Left cardiac atrium (tissue), 4 donors: ENCODE measurements around the gene COMMD7. TPM values are rescaled to one million over a fixed set of nuclear protein-coding genes. Genes with fewer than 3 reads are reported as not detected.

Experiments
- ATAC-seq, 2 donors: fragments of 200-7000 bp; cut with Tn5 transposase; one replicate each; pipeline ENCODE4 v1.9.1; 2020; ENCODE audit warnings: mild to moderate bottlenecking in 2 of 2, moderate library complexity in 2 of 2
- DNase-seq: peaks from one replicate; pipeline ENCODE4 v3.0.0-alpha.2; 2020
- intact Hi-C, 2 donors: fragments of 100-400 bp; cut with DNase I; formaldehyde crosslinking; loops; one replicate each; pipeline versions ENCODE4 v1.14.1 to v1.15.1; 2022 to 2023
- total RNA-seq, 2 donors: library from RNA; stranded (reverse); fragmentation: NEBNext Ultra II Directional; extraction: Animal tissue kit (Norgen Biotek cat#: 25700); gene quantifications; one replicate each; pipeline ENCODE4 v1.2.1, GENCODE V29; 2021
- donor health status: DM: no; HTN: yes; CAD: no.
- donor health status: DM: no; HTN: yes; CAD: no; lungs with severe emphysema.
- donor health status: DM: yes; HTN: yes; CAD: no.
- donor health status: Dilated cardiomyopathy.

Gene COMMD7
- total RNA-seq, 2 donors from 2014 or later: 38.1 to 38.9 TPM

DNA sequence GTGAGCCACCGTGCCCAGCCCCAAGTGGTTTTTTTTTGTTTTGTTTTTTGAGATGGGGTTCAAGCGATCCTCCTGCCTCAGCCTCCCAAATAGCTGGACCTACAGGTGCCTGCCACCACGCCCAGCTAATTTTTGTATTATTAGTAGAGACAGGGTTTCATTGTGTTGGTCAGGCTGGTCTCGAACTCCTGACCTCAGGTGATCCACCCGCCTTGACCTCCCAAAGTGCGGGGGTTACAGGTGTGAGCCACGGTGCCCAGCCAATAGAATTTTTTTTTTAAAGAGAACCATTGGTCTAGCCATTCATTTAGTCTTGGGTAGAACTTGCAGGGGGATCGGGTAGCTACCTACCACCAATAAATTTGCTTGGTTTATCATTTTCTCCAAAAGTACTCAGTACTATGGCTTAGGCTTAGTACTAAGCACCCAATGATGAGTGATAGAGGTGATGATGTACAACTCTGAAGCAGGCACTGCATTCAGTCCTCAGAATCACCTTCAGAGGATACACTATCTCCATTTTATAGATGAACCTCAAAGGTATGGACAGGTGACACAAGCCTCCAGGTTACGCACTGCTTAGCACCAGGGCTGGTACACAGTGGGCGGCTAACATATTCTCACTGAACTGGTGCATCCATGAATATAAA is 56.6 kb downstream of the COMMD7 start:
- ATAC-seq (no peak), DNase-seq (no peak)
- intact Hi-C loops: no loop called here

DNA sequence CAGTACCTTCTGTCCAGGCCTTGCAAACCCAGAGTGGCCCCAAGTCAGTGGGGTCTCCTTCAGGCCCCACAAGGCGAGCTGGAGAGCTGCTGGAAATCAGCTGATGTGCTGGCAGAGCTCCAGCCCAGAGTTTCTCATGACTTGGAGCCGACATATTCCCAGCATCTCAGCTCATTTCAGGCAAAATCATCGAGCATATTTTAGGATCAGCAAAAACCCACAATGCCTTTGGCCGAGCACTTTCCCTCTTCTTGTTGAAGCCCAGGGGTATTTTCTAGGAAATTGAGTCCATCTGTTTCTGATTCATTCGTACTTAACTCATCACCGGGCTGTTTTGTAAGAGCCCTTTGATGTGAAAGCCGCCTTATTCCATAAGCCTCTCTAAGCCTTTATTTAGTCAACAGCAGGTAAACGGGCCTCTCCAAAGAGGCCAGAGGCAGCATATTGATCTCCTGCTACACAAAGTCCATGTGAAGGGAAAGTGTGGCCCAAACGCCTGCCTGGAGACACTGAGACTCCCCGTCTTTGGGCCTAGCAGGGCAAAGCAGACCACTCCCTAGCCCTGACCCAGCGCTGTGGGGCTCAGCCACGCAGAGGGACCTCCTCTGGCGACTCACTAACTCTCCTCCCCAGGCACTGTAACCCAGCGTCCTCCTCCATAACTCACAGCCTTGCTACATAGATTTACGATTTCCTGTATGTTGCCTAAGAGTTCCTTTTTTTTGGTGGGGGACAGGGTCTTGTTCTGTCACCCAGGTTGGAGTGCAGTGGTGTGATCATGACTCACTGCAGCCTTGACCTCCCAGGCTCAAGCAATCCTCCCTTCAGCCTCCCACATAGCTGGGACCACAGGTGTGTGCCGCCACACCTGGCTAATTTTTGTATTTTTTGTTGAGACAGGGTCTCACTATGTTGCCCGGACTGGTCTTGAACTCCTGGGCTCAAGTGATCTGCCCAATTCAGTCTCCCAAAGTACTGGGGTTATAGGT is 57.4 kb downstream of the COMMD7 start:
- DNase-seq (peak; percentile 58), ATAC-seq (peak; percentile 9 to 16)
- intact Hi-C loops: no loop called here

DNA sequence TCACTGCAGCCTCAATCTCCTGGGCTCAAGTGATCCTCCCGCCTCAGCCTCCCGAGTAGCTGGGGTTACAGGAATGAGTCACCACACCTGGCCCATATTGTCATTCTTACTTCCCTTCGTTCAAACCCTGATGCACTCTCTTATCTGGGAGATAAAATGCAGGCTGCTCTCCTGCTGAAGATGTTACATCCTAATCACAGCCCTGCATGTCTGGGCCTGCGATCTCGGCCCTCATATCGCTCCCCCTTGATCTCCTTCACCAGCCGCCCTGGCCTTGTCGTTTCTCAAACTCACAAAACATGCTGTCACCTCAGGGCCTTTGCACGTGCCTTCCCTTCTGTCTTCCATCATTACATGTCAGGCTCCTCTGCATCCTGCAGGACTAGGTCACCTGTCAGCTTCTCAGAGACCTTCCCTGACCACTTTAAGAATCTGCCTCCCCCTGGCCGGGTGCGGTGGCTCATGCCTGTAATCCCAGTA is 60.7 kb downstream of the COMMD7 start:
- intact Hi-C loops: no loop called here
- ATAC-seq: no peak
- DNase-seq: no peak

DNA sequence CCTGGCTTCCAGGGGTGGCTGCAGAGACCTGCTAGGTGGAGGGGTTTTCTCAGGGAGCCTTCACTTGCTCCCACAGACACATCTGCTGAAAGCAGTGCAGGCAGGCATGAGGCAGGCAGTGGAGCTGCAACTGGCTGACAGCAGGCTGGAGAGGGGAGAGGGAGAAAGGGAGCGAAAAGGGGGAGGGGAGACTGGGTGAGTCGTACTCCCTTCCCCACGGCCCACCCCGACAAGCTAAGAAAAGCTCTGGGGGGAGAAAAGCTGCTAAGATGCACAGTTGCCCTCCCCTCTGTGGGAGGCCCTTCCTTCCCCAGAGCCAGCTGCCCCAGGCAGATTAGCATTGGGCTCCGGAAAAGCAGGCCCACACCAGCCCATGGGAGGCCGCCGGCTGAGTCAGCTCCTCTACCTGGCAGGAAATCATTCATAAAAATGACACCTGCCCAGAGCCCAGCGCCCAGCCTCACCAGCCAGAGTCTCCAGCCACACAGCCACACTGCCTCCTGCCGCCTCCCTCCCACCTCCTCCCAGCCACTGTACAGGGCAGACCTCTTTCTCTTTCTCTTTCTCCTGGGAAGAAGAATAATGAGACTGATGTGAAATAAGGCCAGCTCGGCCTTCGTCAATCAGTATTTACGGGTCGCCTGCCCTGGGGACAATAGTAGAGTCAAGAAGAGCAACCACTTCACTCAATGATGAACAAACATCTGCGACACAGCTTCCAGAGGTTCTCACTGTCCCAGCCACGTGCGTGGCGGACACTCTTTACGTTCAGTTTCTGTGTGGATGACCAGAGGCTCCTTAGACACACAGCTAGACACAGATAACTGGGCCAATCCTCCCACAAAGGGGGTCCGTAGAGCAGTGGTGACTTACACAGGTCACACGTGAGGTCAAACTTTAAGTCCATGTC is 61.8 kb downstream of the COMMD7 start:
- no peak for ATAC-seq
- intact Hi-C loops: no loop called here

DNA sequence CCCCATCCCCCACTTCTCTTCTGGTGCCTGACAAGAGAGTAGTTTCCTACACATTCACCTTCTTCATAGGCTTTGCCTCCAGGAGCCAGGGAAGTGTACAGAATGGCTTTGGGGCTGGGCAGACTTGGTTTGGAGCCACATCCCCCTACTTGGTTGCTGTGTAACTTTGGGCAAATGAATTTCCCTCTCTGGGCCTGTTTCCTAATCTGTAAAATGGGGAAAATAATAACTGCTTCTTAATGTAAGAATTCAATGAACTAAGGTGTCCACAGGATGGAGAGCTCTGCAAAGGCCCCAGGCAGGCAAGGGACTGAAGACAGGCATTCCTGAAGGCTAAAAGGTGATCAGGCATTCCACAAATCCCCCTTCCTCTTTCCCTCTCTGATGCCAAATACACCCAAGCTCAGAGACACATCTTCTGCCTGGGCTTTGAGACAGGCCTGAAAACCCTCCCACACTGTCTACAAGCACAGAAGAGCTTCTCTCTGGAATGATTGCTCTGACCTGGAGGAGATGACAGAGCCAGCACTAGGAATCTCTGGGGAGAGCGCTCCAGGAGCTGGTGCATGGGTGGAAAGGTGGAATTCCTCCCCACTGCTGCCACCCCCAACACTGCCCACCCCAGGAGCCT is 62.6 kb downstream of the COMMD7 start:
- no peak for DNase-seq
- no peak for ATAC-seq
- intact Hi-C loops: no loop called here

More for the DNA sequence above, 61.8 kb downstream of the COMMD7 start:
- no peak for DNase-seq

DNA sequence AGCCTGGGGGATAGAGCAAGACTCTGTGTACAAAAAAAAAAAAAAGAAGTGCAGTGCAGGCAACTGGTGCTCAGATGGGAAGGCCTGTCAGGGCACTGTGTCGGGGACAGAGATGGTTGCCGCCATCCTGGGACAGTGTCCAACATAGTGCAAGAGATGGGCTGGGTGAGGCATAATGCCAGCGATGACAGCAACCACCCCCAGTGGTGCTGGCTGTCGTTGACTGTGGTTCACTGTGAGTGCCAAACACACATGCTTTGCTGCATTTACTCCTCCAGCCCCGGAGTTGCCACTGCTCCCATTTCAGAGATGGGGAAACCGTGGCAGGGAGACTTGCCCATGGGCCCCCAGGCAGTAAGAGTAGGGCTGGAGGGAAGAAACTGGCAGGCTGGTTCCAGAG is 64.3 kb downstream of the COMMD7 start:
- ATAC-seq (peak; percentile 88 to 93), DNase-seq (peak; percentile 79)
- intact Hi-C loops: loop anchor here in 1 of 2 donors (5.0 kb wide), 1 partner anchor 98 kb away; no protein-coding TSS in a partner anchor

DNA sequence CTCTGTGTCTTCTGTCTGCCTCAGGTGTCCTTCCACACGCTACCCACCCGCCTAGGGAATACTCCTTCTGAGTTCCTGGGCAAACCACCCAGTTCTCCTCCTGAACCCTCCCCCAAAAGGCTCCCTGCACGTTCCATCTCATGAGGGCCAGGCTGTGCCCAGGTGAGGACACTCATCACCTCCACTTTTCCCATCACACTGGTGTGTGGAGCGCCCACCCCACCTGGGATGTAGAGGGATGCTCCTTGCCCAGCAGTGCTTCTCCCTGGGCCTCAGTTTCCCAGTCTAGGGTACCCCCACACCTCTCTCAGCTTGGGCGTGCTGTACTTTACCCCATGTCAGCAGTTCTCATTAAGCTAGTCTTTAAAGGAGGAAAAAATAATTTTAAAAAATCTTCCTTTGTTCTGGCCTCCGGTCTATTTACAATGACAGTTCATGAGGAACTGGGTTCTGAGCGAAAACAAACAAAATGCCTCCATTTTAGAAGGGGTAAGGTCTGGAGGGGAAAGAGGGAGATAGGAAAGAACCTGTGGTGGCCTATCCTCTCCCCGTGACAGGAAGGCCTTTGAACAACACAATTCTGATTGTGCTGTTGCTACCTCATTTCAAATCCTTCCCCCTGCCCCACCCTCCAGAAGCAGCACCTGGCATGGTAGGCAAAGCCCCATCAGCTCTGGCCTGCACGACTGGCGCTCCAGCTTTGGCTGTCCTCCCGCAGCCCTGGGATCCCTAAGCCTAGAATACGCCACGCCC is 67.9 kb downstream of the COMMD7 start:
- DNase-seq (no peak), ATAC-seq (no peak)
- intact Hi-C loops: loop anchor here in 1 of 2 donors (5.0 kb wide), 1 partner anchor 102 kb away; no protein-coding TSS in a partner anchor

DNA sequence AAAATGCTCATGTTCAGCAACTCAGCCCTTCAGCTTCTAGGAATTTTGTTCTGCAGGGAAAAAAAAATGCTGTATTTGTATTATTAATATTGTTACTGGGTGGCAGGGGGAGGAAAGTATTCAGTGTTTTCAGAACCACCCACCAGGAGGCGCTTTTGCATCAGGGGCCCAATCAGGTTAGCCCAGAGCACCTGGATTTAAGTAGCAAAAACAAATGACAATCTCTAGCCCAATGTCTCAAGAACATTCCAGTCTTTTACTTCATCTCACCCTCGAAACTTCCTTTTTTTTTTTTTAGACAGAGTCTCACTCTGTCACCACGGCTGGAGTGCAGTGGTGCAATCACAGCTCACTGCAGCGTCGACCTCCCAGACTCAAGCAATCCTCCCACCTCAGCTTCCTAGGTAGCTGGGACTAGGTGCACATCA is 68.9 kb downstream of the COMMD7 start:
- intact Hi-C loops: loop anchor here in 1 of 2 donors (1.0 kb wide), 1 partner anchor 104 kb away; no protein-coding TSS in a partner anchor
- ATAC-seq (no peak), DNase-seq (no peak)

DNA sequence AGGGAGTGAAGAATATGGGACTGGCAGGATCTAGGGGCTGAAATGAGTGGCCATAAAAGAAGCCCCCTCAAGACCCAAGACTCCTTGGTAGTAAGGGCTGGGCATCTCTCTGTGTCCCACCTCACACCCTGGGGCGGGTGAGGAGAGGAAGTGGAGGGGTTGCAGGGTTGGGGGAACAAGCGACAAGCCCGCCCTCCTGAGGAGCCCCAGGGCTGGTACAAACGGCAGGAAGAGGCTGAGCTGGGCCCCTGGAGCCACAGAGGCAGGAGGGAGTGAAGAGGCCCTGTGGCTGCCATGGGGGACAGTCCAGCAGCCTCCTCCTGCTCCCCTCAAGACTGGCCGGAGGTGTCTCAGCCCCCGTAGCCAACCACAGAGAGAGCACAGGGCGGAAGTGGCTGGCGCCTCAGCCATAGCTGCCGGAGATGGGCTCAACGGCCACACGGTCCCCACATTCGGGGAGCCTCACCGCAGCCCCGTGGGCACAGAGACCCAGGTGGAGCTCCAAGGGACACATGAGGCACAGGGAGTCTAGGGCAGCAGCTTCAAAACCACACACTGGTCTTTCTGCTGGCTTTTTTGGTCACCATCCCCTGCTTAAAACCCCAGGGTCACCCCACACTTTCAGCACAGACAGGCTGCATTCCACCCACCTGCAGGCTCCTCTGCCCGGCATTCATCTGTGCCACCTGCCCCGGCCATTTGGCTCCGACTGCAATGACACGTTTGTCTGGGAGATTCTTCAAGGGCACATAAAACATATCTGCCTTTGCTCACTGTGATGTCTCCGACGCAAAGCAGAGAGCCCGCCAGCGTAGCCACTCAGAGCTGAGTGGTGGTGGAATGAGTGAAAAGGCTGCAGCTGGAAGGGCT is 70.0 kb downstream of the COMMD7 start:
- peak in 1 of 2 donors; percentile 35 for ATAC-seq
- intact Hi-C loops: no loop called here
- DNase-seq: no peak

DNA sequence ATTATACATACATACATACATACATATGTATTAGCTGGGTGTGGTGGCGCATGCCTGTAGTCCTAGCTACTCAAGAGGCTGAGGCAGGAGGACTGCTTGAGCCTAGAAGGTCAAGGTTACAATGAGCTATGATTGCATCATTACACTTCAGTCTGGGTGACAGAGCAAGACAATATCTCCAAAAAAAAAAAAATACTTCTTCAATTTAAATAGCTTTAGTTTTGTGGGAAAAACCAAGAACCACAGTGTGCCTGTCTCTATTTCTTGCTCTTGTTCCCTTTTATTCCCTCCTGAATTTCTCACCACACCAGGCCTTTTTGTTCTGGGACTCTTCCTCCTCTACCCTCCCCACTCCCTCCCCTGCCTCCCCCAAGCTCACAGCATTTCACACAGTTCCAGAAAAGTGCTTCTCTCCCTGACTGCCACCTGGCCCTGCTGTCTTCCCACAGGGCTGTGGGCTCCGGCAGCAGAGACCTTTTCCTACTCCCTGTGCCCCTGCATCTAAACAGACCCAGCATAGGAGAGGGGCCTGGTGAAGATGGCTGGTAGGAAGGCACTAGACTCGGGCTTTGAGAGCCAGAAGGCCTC is 70.8 kb downstream of the COMMD7 start:
- DNase-seq (no peak), ATAC-seq (no peak)
- intact Hi-C loops: no loop called here

DNA sequence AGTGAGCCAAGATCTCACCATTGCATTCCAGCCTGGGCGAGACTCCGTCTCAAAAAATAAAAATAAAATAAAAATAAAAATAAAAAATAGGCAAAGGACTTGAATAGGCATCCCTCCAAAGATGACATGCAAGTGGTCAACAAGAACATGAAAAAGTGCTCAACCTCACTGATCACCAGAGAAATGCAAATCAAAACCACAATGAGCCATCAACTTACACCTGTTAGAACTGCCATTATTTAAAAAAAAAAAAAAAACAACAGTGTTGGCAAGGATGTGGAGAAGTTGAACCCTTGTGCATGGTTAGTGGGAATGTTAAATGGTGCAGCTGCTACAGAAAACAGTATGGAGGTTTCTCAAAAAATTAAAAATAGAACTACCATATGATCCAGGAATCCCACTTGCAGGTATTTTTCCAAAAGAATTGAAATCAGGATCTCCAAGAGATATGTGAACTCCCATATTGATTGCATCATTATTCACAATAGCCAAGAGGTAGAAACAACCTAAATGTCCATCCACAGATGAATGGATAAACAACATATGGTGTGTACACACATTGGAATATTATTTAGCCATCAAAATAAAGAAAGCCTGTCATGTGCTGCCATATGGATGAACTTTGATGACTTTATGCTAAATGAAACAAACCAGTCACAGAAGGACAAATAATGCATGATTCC is 72.4 kb downstream of the COMMD7 start:
- intact Hi-C loops: no loop called here
- DNase-seq (no peak), ATAC-seq (no peak)

DNA sequence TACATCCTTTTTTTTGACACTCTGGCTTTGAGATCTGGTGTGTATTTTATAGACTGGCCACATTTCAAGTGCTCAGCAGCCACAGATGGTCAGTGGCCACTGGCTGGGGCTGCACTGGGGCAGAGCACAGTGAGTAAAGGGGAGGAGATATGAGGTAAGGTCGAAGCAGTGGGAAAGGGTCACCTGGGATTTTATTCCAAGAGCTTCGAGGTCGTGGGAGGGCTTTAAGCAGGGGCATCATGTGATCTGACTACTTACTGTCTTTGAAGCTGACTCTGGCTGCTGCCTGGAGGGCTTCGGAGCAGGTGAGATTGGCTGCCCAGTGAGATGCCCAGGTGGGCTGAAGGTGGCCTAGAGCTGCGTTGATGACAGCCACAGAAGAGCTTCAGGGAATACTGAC is 76.2 kb downstream of the COMMD7 start:
- ATAC-seq (no peak), DNase-seq (no peak)
- intact Hi-C loops: no loop called here

DNA sequence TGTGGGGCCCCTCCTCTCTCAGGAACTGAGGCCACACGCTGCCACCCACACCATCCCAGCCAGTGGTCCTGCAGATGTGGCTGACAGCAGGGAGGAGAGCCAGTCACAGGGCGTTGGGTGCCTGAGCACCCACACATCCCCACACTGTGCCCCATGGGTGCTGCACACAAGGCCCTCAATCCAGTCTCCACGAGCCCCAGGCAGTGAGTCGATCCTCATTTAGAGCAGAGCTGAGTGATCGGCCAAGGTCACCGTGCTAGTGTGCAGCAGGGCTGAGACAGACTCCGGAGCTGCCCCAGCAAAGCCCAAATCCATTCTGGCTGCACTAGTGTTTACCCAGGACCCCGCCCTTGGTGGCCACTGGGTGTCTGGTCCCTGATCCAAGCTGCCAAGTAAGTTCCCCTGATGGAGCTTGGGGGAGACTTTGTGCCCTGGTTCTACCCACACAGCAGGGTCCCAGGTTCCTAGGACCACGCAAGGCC is 78.5 kb downstream of the COMMD7 start:
- DNase-seq: no peak

DNA sequence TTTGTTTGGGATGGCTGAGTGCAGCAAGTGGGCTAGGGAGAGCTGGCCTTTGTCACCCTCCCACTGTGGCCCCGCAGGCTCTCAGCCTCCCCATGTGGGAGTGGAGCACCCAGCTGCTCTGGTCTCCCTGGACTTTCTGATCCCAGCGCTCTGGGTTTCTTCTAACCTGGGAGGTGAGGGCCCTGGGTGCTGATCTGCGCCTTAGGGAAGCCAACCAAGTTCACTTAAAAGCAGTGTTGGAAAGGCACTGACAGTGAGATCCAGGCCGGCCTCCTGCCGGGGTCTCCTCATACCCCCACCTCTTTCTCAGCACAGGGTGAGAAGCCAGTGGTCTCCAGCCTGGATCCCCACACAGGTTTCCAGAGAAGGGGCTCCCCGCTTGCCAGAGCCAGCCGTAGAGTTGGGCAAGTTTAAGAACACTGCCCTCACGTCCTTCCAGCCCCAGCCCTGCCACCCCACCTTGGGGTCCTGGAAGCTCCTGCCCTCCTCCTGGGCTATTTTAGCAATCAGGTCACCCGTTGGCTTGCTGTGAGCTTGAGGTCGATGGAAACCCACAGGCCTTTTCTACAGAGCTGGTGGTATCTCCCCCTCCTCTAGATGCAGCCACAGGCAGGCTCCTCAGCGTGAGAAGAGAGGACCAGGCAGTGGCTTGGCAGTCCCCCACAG is 79.1 kb downstream of the COMMD7 start:
- peak in 1 of 2 donors; percentile 23 for ATAC-seq
- intact Hi-C loops: no loop called here
- no peak for DNase-seq

More for the DNA sequence above, 78.5 kb downstream of the COMMD7 start:
- intact Hi-C loops: no loop called here
- ATAC-seq: peak; percentile 12 to 30

DNA sequence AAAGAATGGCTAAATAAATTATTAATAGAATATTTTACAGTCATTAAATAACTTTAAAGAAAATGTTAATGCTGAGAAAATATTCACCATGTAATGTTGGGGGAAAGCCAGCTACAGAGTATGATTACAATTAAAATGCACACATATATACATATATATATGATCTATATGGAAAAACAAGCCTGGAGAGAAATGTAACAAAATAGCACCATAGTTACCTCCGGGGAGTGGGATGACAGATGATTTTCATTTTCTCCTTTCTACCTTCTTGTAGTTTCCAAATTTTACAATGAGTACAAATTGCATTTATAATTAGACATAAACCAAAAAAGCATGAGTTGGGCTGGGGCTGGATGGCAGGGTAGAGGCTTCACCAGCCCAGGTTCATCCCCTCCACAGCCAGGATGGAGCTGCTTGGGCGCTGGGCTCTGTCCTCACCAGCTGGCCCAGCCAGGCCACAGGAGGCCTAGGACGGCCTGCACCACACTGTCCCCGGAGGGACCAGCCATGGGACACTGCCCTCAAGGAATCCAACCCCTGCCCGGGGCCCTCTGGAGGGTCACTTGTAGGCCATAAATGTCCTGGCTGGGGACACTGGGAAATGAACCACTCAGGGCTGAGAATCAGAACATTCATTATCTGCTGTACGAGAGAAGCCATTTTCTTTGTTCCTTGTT is 79.8 kb downstream of the COMMD7 start:
- DNase-seq: no peak
- ATAC-seq: no peak
- intact Hi-C loops: no loop called here
